Nucleus accumbens (tissue), 56 donors: ENCODE results near the gene WDR70.
"Not testable (repeated sequence)": the region's sequence is repeated elsewhere in the genome, so short reads cannot be mapped to it uniquely, and the experiment has no call there.

Experiments used
- DNase-seq, 56 donors: peaks; one replicate each; lab custom pipeline; 2025; lab: John Stamatoyannopoulos, UW

WDR70 gene

GRCh38 chr5:37506241-37506640, 127.1 kb downstream of the WDR70 start:
- no peak for DNase-seq

- DNase-seq = no peak
These were observed 127.6 kb downstream of the WDR70 start for GRCh38 chr5:37506722-37507121.

- DNase-seq = no peak
These were observed 132.5 kb downstream of the WDR70 start for GRCh38 chr5:37511646-37512045.

GRCh38 chr5:37514946-37515345, 135.8 kb downstream of the WDR70 start:
- DNase-seq = no peak

- DNase-seq = no peak
These were observed 138.6 kb downstream of the WDR70 start for GRCh38 chr5:37517686-37518085.

- DNase-seq = not testable (repeated sequence)
These were observed 139.2 kb downstream of the WDR70 start for GRCh38 chr5:37518356-37518755.

- no peak for DNase-seq
These were observed 140.2 kb downstream of the WDR70 start for GRCh38 chr5:37519304-37519703.

- DNase-seq = no peak
These were observed 140.7 kb downstream of the WDR70 start for GRCh38 chr5:37519807-37520206.

- no peak for DNase-seq
These were observed 141.7 kb downstream of the WDR70 start for GRCh38 chr5:37520811-37521210.

GRCh38 chr5:37532976-37533740, 154.0 kb downstream of the WDR70 start:
- DNase-seq = no peak

GRCh38 chr5:37533851-37534250, 154.7 kb downstream of the WDR70 start:
- DNase-seq = no peak

GRCh38 chr5:37539459-37539858, 160.3 kb downstream of the WDR70 start:
- no peak for DNase-seq

GRCh38 chr5:37543216-37543615, 164.1 kb downstream of the WDR70 start:
- no peak for DNase-seq

GRCh38 chr5:37549411-37549810, 170.3 kb downstream of the WDR70 start:
- DNase-seq = no peak

- no peak for DNase-seq
These were observed 173.0 kb downstream of the WDR70 start for GRCh38 chr5:37552161-37552560.

- no peak for DNase-seq
These were observed 173.9 kb downstream of the WDR70 start for GRCh38 chr5:37552770-37553719.

- no peak for DNase-seq
These were observed 174.7 kb downstream of the WDR70 start for GRCh38 chr5:37553720-37554404.

GRCh38 chr5:37554405-37554739, 175.3 kb downstream of the WDR70 start:
- no peak for DNase-seq

GRCh38 chr5:37554938-37555337, 175.8 kb downstream of the WDR70 start:
- no peak for DNase-seq

GRCh38 chr5:37557734-37558293, 178.7 kb downstream of the WDR70 start:
- DNase-seq = no peak
